GM19452 (cell line): ENCODE results near the gene HOTAIR.
A peak's percentile ranks its signal among the peaks of the same experiment; 100 is the strongest.

Source experiments
- ATAC-seq: cut with Tn5 transposase; IDR thresholded peaks from one replicate; pipeline ENCODE4 v1.9.1; 2021; ENCODE audit not compliant: unreplicated experiment

The HOTAIR gene

DNA sequence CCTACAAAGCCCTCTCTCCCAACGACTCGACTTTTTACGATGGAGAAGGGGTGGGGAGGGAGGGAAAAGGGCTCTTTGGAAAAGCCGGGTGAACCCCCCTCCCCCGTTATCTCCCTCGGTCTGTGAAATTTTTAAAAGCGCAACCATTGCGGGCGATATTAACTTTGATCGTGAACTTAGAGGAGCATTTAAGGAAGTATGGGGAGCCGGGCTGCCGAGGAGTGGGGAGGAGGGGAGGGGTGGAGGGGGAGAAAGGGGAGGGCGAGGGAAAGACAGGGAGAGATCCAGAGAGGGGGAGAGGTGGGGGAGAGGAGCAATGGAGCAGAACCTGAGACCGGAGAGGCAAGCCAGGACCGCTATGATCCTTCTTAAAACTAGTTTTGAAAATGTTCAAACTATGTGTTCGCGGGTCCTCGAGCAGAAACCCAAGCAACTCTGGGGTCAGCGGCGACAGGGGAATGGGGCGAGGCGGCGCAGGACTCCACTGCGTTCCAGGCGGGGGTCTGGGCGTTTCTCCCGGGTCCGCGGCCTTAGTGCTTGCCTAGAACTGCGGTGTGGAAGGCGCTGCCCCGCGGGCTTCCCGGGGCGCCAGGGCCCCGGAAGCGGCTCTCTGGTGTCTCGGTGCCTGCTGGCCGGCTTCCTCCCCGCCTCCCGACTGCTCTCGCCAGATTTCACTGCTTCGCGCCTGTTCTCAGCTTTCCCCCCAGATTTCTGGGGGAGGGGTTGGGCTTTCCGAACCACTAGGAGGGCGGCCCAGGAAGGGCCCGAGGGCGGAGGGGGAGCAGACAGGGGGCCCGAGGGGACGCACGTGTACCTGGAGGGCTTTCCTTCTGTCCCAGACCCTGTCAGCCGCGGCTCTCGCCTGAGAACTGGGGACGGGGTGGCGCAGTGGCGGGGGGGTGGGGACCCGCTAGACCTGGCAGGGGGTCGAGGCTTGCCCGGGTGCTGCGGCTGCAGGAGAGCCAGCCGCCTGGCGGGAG lies at the start of gene HOTAIR:
Gene HOTAIR (minus strand): TSS at position 871 of the 980 bp plus-strand sequence.
- ATAC-seq = no peak

DNA sequence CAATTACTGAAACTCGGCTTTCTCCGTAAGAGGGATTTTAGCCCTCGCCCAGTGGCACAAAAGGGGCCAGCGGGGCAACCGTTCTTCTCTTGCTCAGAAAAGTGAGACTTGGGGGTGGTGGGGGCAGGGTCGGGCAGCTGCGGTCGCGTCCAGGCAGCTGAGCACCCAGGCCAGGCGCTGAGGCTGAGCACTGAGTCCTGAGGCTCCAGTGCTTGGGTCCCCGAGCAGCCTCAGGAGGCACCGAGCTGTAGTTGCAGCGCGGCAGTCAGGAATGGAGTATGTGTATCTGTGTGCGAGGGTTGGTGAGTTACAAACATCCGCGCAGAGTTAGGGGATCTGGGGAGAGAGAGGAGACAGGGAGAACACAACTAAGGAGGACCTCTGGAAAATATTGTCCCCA lies 49.4 kb upstream of the HOTAIR start:
- ATAC-seq = no peak

DNA sequence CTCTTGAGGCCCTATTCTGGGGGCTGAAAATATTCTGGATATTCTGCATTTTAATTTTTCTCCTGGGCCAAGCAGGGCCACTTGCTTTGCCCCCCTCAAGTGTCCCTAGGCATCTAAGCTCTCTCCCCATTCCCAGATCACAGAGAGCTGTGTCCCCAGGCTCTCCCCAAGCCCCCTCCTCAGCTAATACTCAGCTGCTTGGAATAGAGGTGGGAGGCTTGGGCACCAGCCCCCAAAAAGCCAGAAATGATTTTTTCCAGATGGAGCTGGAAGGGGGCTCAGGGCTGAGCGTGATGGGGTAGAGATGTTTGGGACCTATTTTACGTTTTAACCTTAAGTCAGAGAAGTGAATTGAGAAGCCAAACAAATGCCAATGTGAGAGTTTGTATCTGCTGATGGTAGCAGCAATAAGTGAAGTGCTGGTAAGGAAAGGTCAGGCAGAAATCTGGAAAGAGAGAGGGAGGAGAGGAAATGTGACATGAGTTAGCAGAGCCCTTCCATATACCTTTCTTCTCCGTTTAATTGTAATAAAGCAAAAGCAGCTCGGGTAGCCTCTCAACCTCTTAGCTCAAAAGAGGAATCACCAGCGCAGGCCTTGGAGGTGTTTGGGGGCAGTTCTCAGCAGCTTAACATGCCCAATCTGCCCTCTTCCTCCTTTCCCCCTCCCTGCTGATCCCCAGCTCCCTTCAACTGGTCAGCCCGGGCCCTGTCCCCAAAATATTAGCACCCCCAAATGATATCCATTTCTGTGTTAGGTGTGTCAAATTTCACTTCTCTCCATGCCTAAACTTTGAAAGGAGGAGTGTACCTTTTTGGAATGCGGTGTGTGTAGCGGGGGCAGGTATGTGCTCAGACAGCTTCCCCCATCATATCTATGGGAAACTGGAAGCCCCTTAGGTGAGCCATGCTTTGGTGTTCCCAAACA lies 48.5 kb upstream of the HOTAIR start:
- no peak for ATAC-seq

DNA sequence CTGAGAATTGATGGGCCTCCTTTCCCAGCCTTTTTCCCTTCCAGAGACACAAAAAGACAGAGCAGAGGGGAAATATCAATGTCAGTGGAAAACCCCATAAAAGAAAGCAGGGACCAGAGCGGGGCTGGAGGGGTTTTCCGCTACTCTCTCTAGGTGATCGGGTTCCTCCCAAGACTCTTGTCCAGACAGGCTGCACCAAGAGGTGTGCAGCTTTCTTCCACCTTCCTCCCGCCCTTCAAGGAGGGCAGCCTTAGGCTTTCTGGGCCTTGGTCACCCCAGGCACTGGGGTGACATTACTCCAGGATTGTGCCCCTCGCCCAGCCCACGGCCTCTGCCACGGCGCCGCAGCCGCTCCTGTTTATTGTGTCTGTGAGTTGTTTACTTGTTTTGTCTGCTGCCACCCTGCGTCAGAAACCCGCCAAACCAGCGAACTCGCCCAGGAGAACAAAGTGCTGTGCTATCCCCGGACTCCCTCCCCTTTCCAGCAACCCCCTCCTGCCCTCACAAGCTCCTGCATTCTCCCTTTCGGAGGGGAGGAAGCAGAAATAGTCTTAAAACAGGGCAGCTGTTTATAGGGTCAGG lies 46.8 kb upstream of the HOTAIR start:
- no peak for ATAC-seq

DNA sequence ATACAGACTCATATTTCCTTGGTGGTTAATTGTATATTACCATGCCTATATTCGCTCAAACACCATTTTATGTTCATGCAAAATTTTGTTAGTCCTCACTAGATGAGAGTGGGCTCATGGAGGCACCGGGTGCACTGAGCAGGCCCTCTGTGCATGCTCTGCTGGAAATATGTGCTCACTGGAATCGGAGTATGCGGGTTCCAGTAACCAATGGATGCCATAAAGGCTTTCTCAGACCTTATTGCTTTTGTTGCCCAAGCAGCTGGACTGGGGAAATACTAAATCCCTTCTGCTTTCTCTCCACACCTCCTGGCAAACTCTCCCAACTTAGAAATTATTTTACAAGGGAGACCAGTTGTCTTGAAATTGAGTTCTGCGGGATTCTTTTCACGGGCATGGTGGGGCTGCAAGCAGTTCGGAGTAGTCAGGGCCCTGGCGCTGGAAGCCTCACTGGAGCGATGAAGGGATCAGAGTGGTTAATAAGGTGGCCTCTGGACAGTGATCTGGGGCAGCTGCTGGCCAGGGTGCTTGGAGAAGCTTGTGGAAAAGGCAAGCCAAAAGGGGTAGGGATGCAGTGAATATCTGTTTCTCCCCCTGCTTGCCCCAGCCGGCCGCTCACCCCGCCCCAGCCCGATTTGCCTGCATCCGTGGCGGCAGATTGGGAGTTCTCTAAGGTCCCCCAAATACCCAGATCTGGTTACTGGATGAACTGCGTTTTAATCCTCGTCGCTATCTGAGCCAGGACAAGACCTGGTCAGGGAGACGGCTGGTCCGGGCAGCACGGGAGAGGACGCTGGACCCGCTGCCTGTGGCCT lies 46.0 kb upstream of the HOTAIR start:
- no peak for ATAC-seq

DNA sequence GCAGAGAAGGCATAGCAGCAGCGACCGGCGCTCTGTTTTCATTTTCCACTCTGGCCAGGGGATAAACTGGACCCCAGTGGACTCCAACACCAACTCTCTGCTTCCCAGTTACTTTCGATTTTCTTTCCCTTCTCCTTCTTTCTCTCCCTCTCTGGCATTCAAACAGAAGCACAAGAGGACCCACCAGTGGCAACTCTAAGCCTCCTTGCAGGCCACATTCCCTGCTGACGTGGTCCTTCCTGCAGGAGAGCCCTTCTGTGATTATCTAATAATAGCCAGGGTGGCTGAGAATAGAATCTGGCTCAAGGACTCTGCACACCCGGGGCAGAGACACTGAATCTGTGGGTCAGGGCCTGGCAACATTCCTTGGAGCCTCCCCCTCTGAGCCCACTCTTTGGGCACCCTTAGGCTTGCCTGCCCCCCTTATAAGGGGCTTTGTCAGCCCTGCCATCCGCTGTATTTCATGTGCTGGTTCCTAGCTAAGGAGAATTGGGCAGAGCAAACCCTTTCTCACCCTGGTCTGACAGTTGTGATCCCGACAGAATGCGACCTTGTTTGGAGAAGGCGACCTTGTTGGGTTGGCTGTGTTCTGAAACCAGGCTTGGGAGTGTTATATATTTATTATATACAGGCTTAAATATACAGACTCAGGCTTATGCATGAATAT lies 45.3 kb upstream of the HOTAIR start:
- ATAC-seq = no peak

DNA sequence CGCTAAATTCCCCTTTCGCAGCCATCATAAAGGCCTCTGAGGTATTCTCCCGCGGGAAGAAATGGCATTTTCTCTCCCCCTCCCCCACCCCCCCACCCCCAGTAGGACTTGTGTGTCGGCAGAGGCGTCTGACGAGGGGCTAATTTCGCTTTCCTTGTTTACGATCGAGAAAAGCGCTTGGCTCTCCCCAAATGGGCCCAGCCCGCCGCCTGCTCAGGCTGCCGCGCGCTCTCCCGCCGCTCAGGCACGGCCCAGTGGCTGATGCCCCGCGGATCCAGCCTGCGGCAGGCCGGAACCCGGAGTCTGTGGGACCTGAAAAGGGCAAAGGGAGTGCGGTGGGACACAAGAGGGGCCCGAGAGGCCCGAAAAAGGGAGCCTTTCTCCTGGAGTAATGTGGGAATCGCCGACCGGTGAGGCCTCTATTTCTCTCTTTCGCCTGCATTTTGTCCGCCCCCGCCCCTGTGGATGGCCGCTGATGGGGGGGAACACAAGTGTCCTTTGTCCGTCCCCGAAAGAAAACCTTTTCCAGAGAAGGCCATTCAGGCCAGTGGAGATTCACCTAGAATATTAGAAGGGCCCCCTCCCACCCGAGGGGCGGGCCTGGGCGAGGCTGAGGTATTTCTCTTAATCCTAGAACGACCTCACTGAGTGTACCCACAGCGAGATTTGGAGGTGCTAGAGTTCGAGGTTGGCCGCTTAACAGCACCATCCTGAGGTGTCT lies 44.5 kb upstream of the HOTAIR start:
- no peak for ATAC-seq

DNA sequence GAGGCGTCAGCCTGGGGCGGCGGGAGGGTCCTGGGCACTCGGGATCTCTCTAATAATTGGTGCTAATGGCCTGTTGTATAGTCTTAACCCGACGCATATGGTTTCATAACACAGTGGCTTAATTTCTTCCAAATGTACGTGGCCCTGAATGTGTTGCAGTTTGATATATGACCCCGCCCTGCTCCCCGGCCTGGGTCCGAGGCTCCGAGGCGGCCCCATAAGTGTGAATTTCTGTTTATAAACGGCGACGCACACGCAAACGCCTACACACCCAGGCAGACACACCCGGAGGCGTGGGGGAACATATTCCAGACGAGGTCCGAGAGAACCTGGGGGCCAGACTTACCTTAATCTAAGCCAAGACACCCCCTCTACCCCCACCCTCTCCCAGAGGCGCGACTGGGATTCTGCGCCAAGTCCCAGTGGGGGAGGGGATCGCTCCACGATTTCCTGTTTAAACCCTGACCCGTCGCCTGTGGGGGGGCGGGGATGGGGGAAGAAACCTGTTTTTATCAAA lies 43.8 kb upstream of the HOTAIR start:
- no peak for ATAC-seq

DNA sequence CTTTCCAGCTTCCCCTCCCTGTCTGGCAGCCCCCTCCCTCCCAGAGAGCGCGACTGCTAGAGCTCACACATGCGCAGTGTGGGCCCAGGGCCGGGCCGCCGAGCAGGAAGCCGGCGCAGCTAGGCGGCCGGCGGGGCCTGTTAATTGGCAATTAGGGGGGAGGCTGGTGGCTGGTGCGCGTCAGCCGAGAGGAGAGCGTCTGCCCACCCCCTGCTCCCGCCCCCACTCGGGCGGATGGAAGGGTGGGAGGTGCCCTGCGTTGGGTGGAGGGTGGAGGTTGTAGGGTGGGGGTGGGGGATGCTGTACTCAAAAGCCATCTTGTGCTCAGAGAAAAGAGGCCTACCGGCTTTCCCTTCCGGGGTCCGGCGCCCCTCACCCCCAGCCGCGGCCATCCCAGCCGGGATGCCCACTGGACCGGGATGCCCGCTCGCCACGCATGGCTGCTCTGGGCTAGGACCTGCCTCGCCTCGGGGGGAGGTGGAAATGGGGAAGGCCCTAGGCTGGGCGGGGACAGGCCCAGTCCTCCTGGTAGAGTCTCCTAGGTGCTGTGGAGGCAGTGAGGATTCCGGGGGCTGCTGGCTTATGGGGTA lies 43.2 kb upstream of the HOTAIR start:
- peak; percentile 80 for ATAC-seq

DNA sequence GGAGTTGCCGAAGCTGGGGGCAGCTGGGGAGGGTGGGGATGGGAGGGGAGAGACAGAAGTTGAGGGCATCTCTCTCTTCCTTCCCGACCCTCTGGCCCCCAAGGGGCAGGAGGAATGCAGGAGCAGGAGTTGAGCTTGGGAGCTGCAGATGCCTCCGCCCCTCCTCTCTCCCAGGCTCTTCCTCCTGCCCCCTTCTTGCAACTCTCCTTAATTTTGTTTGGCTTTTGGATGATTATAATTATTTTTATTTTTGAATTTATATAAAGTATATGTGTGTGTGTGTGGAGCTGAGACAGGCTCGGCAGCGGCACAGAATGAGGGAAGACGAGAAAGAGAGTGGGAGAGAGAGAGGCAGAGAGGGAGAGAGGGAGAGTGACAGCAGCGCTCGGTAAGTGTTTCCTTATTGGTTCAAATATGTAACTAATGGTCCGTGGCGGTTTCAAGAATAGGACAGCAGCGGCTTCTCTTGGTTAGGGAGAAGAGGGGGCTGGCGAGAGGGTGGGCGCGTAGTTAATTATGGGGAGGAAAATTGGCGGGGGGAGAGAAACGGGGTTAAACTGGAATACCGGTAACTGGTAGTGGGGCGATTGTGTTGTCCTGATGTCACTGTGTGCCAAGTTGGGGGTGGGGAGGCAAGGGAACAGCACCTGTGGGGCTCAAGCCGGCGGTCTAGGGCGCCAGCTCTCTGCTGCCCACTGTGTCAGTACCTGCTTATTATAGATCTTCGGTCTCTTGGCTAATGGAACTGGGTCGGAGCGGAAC lies 42.5 kb upstream of the HOTAIR start:
- ATAC-seq = peak; percentile 18

DNA sequence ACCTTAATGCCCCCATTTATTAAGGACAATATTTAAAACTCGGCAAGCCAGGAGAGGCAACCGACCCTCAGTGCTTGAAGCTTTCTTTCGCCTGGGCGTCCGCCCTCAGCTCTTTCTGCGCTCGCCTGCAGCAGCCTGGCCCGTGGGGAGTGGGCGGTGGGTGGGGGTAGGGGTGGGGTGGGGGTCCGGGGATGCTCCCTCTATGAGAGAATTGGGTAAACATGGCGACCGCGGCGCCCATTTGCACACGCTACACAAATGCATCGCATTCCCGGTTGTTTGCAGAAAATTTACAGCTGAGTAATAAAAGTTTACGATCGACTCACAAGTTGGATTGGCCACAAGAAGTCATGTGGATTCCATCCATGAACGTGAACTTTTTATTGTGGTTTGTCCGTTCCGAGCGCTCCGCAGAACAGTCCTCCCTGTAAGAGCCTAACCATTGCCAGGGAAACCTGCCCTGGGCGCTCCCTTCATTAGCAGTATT lies 41.8 kb upstream of the HOTAIR start:
- ATAC-seq = no peak

DNA sequence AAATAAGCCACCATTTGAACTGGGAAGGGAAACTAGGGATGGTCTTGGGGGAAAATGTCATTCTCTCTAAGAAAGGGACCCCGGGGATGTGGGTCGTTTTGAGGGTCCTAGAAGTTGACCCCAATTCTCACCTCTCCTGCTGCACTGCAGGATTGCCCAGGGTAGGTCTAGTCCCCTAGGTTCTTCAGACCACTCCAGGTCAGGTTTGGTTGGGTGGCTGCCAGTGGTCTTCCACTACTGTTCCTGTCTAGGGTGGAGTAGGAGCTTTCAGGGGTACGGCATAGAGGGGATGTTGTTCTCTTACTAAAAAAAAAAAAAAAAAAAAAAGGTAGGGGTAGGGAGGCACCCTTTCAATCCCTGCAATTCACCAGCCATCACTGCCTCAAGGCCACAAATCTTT lies 41.3 kb upstream of the HOTAIR start:
- ATAC-seq = no peak

DNA sequence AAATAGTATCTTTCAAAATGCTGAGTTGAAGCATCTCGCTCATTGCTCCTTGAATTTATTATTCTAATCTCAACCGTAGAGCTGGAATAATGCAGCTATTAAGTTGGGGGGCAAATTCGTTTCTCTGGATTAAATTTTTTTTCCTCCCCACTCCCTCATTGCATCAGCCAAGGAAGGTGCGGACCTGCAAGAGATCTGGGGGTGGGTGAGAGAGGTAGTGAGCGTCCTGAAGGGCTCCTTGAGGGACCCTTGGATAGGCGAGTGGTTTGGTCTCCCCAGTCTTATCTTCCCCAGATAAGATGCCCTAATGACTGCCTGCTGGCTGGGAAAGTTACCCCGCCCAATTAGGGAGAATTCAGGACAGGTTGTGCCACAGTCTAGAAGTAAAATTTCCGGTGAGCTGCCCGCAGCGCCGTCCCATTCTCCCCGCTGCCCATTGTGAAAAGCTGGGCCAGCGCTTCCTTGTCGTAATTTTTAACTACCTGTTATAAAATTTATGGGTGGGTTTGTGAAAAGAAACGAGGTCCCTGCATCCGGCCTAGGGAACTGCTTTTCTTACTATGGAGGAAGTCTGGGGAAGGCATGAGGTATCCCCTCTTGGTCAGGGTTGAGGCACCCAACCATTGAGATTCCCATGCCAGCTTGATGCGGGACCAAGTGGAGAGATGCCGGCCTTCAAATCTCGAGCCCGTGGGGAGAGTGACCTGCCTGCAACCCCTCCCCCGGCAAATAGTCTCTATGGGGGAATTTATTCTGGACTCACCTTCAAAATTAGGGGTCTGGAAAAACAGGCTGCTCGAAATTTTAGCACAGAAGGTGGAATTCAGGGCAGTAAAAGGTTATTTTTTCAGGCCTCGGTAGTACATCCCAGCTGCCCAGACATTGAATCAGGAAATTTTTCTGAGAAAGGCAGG lies 40.5 kb upstream of the HOTAIR start:
- no peak for ATAC-seq

DNA sequence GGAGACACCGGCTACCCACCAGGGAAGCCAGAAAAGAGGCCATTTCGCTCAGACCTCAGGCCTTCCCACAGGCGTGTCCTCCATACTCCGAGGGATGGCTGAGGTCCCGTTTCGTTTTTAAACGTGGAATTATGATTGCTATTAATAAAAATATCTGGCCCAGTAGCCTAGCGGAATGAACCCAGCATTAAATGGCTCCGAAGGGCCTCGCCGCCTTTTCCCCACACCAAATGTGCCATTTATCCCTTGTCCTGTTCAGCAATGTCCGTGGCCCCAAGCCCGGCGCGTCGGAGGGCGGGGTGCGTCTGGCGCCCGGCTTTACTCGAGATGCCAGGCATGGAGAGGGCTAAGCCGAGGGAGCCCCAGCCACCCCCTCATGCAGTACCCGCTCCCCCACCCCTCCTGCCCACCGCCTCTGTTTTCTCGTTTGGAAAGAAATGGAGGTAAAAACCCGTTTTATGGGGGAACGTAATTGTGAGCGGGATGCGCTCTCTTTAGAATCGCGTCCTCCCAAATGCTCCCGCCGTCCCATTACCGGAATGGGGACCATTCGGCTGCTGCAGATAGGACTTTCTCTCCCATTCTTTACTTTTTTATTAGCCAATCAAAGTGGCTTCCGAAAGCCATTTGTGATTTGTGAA lies 39.7 kb upstream of the HOTAIR start:
- no peak for ATAC-seq

DNA sequence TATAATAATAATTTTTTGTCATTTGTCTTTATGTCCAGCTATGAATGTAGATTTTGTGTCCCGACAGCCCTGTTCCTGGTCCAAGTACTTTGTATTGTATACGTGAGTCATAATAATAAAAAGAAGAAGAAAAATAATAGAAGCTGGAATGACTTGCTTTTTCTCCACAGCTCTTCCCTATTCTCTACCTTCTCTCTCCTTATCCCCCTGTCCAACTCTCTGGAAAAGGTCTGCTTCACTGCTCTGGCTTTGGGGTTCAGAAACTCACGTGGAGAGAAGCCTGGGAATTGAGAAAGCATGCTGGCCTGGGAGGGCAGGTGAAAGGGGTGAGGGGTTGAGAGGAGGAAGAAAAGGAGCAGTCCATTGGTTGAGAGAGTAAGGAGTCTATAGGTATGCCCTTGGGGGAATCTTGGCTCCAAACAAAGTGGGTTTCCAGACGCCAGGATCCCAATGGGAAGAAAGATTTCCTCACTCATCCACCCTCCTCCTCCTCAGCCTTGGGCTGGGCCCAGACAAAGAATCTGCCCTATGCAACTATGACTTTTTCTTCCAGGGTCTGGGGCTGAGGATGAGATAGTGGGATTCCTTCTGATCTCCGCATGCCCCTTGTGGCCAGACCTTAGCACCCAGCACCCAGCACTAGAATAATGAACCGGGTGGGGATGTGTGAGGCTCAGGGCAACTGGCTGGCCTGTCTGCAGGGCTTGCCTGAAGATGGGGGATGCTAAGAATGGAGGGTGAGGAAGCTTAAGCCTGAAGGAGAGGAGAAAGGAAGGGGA lies 38.1 kb upstream of the HOTAIR start:
- no peak for ATAC-seq
